CD4-positive, alpha-beta T cell (primary cell): ENCODE data around the gene NGF. TPM values are rescaled to one million over a fixed set of nuclear protein-coding genes. Genes with fewer than 3 reads are reported as not detected.

Source experiments
- ATAC-seq: fragments of 200-7000 bp; cut with Tn5 transposase; one replicate; pipeline ENCODE4 v1.10.0; 2022; ENCODE audit warnings: mild to moderate bottlenecking; ENCODE audit not compliant: poor library complexity
- CTCF ChIA-PET: fragments of 350-600 bp; sonication (Branson Sonifier 250); formaldehyde crosslinking; loops from one replicate; lab custom pipeline; 2021; ENCODE audit warnings: antibody characterized with exemption, inconsistent platforms; lab: Charles Lee
- POLR2A ChIA-PET: fragments of 350-600 bp; sonication (Branson Sonifier 250); formaldehyde crosslinking; loops from one replicate; lab custom pipeline; 2021; ENCODE audit warnings: antibody characterized with exemption, inconsistent platforms; lab: Charles Lee
- DNase-seq, 14 experiments: peaks; one replicate each; pipeline ENCODE4 v3.0.0-alpha.2; 2013 to 2020; ENCODE audit warnings: mixed read lengths in 2 of 14
- H3K27ac ChIP-seq, 2 donors: one replicate each; pipeline versions ENCODE4 v1.5.1 to v1.7.0; 2013; ENCODE audit warnings: low read length in 2 of 2, low read depth in 1 of 2, mild to moderate bottlenecking in 1 of 2
- H3K27me3 ChIP-seq, 2 experiments: 1 replicate in 1 of 2; 2 replicates in 1 of 2; pipeline versions ENCODE4 v1.6.1 to v1.7.0; 2013; ENCODE audit warnings: low read length in 2 of 2, control low read depth in 1 of 2, mild to moderate bottlenecking in 1 of 2, moderate library complexity in 1 of 2; ENCODE audit not compliant: insufficient read depth in 2 of 2, control insufficient read depth in 1 of 2
- H3K36me3 ChIP-seq: one replicate; pipeline ENCODE4 v1.6.1; 2013; ENCODE audit warnings: low read length, control low read depth; ENCODE audit not compliant: insufficient read depth
- H3K4me1 ChIP-seq: one replicate; pipeline ENCODE4 v1.6.1; 2013; ENCODE audit warnings: low read length, control low read depth; ENCODE audit not compliant: insufficient read depth
- H3K4me3 ChIP-seq: one replicate; pipeline ENCODE4 v1.5.1; 2013; ENCODE audit warnings: mild to moderate bottlenecking, low read length, moderate library complexity
- H3K9me3 ChIP-seq, 2 experiments: 1 replicate in 1 of 2; 2 replicates in 1 of 2; pipeline versions ENCODE4 v1.6.1 to v1.7.0; 2013; ENCODE audit warnings: low read length in 2 of 2, mild to moderate bottlenecking in 2 of 2, control low read depth in 1 of 2, moderate library complexity in 1 of 2; ENCODE audit not compliant: control insufficient read depth in 1 of 2, insufficient read depth in 1 of 2
- H3K27ac Mint-ChIP-seq: one replicate; pipeline ENCODE4 v1.8.0; 2020; ENCODE audit warnings: mixed read lengths
- H3K27me3 Mint-ChIP-seq: one replicate; pipeline ENCODE4 v1.8.0; 2021; ENCODE audit warnings: mixed read lengths
- H3K36me3 Mint-ChIP-seq: one replicate; pipeline ENCODE4 v1.8.0; 2021; ENCODE audit warnings: low read depth, mixed read lengths
- H3K4me1 Mint-ChIP-seq: one replicate; pipeline ENCODE4 v1.8.0; 2021; ENCODE audit warnings: low read depth, mixed read lengths
- H3K4me3 Mint-ChIP-seq: one replicate; pipeline ENCODE4 v1.8.0; 2020; ENCODE audit warnings: mild to moderate bottlenecking, mixed read lengths
- H3K9me3 Mint-ChIP-seq: one replicate; pipeline ENCODE4 v1.8.0; 2020; ENCODE audit warnings: mixed read lengths
- CTCF ChIP-seq: fragments of 200-600 bp; IDR thresholded peaks from one replicate; pipeline ENCODE4 v1.8.0; 2022; ENCODE audit warnings: antibody characterized with exemption, mild to moderate bottlenecking
- intact Hi-C, 2 experiments: fragments of 100-400 bp; cut with DNase I in 1 of 2; cut with micrococcal nuclease in 1 of 2; formaldehyde crosslinking; loops; one replicate each; pipeline versions ENCODE4 v1.15.1 to v1.9.0; 2023 to 2025; cut with DNase I, micrococcal nuclease
- total RNA-seq, 174 experiments: library from RNA in 2 of 174; stranded (reverse) in 2 of 174; gene quantifications; one replicate each; pipeline ENCODE4 v1.2.3 and lab custom pipeline; 2021 to 2026

NGF gene
- total RNA-seq, 2 experiments from 2014 or later = not detected

DNA sequence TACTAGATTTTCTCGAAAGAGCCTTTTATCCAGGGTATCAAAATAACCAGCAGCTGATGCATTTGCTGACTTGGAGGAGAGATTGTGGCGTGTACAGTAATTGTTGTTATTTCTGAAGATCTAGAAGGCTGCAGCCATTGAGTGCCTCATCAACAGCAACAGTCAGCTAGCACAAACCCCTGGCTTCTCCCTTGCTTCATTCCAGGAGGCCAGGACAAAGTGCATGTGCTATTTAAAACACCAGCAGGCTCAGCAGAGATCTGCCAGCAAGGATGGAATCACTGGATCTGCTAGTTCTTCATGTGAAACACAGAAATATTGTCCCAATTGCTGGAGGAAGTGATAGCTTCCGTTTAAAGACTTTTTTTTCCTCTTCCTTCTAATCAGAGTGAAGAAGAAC lies 2.8 kb upstream of the NGF start:
- intact Hi-C loops = no loop called here
- Mint-ChIP-seq H3K4me1 (no peaks in the 10 kb centered on the region), H3K27me3 (peaks cover 50% of the 10 kb centered on the region), H3K9me3 (no peaks in the 10 kb centered on the region), H3K4me3 (no peak overlapping the region), H3K36me3 (no peaks in the 10 kb centered on the region), H3K27ac (no peak overlapping the region)
- H3K4me3 ChIP-seq = no peak overlapping the region
- H3K9me3 ChIP-seq = peaks cover 0 to 12% of the 10 kb centered on the region in 2 experiments
- no peak overlapping the region for H3K27ac ChIP-seq
- ChIA-PET POLR2A (no interaction called here), CTCF (no interaction called here)
- DNase-seq (no peak), ATAC-seq (no peak)
- H3K4me1 ChIP-seq = no peaks in the 10 kb centered on the region
- no peaks in the 10 kb centered on the region for H3K36me3 ChIP-seq
- no peak for TF ChIP-seq CTCF
- peaks cover 26 to 32% of the 10 kb centered on the region in 2 experiments for H3K27me3 ChIP-seq

- no peaks in the 10 kb centered on the region for H3K36me3 ChIP-seq
- H3K9me3 ChIP-seq = peaks cover 0 to 12% of the 10 kb centered on the region in 2 experiments
- H3K36me3 Mint-ChIP-seq = no peaks in the 10 kb centered on the region
- H3K4me3 ChIP-seq = no peak overlapping the region
- no peak for DNase-seq
- H3K27me3 ChIP-seq = peaks cover 26% of the 10 kb centered on the region in 2 experiments
- no peak for TF ChIP-seq CTCF
- intact Hi-C loops = no loop called here
- no peak overlapping the region for H3K4me3 Mint-ChIP-seq
- H3K27ac Mint-ChIP-seq = no peak overlapping the region
- ATAC-seq = no peak
- CTCF ChIA-PET = no interaction called here
- H3K9me3 Mint-ChIP-seq = no peaks in the 10 kb centered on the region
- POLR2A ChIA-PET = no interaction called here
- peaks cover 52% of the 10 kb centered on the region for H3K27me3 Mint-ChIP-seq
- no peaks in the 10 kb centered on the region for H3K4me1 Mint-ChIP-seq
- no peaks in the 10 kb centered on the region for H3K4me1 ChIP-seq
- no peak overlapping the region for H3K27ac ChIP-seq
These were observed 390 bp upstream of the NGF start for GRCh38 chr1:115338457-115338820.

DNA sequence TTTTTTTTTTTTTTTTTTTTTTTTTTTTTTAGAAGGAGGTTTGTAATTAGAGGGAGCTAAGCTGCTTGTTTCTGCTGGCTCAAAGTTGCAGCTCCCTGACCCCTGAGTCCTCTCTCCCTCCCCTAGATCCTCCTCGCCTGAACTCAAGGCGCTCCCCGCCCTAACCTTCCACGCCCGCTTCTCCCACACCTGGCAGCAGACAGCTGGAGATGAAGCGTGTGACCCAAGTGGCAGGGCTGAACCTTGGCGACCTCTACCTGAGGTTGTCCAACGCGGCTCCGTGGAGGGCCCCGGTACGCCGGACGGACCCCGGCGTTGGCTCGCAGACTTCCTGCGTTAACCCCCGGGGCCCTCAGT lies 795 bp downstream of the NGF start:
- POLR2A ChIA-PET = no interaction called here
- CTCF ChIA-PET = no interaction called here
- Histone ChIP-seq H3K27ac (no peak overlapping the region), H3K36me3 (no peaks in the 10 kb centered on the region), H3K9me3 (peaks cover 0 to 12% of the 10 kb centered on the region in 2 experiments), H3K4me1 (no peaks in the 10 kb centered on the region), H3K4me3 (no peak overlapping the region), H3K27me3 (peaks cover 26 to 28% of the 10 kb centered on the region in 2 experiments)
- DNase-seq (no peak), ATAC-seq (no peak)
- Mint-ChIP-seq H3K4me3 (no peak overlapping the region), H3K4me1 (no peaks in the 10 kb centered on the region), H3K36me3 (no peaks in the 10 kb centered on the region), H3K27me3 (peaks cover 49% of the 10 kb centered on the region), H3K9me3 (no peaks in the 10 kb centered on the region), H3K27ac (no peak overlapping the region)
- TF ChIP-seq CTCF = no peak
- intact Hi-C loops = no loop called here
